ENCODE data around the gene SNCAIP.

- TF ChIP-seq POLR2AphosphoS5 (IDR thresholded peaks at IDR 0.05; ENCODE audit: borderline replicate concordance, low read depth, low read length) (no peak), EZH2 (IDR thresholded peaks at IDR 0.05) (no peak), FOXP2 (optimal IDR thresholded peaks at IDR 0.05; ENCODE audit: control extremely low read depth, extremely low read length, insufficient read depth) (no peak)
These were observed 44.9 kb upstream of the SNCAIP start for GRCh38 chr5:122267185-122267584.

Measured in SK-N-MC (cell line).